ENCODE data around the gene WDR4.
"Not testable (repeated sequence)": the region's sequence is repeated elsewhere in the genome, so short reads cannot be mapped to it uniquely, and the experiment has no call there.

WDR4 gene

GRCh38 chr21:42875811-42876210 is 3.5 kb downstream of the WDR4 start:
- DNase-seq, result not testable (repeated sequence)

GRCh38 chr21:42873096-42873495 is 6.2 kb downstream of the WDR4 start:
- DNase-seq, result no peak

GRCh38 chr21:42868196-42868595 is 11.1 kb downstream of the WDR4 start:
- no peak for DNase-seq

GRCh38 chr21:42865776-42866160 is 13.6 kb downstream of the WDR4 start:
- DNase-seq, result peak; percentile 87

GRCh38 chr21:42864815-42865775 is 14.2 kb downstream of the WDR4 start:
- DNase-seq, result peak; percentile 94

GRCh38 chr21:42864286-42864685 is 15.1 kb downstream of the WDR4 start:
- DNase-seq, result no peak

- DNase-seq, result peak; percentile 61
These were observed 15.9 kb downstream of the WDR4 start for GRCh38 chr21:42863504-42863870.

- DNase-seq, result peak; percentile 68
These were observed 16.4 kb downstream of the WDR4 start for GRCh38 chr21:42862774-42863503.

GRCh38 chr21:42861848-42862400 is 17.4 kb downstream of the WDR4 start:
- no peak for DNase-seq

- no peak for DNase-seq
These were observed 18.0 kb downstream of the WDR4 start for GRCh38 chr21:42861311-42861847.

GRCh38 chr21:42860345-42860744 is 19.0 kb downstream of the WDR4 start:
- no peak for DNase-seq

- no peak for DNase-seq
These were observed 19.5 kb downstream of the WDR4 start for GRCh38 chr21:42859891-42860230.

GRCh38 chr21:42858957-42859890 is 20.1 kb downstream of the WDR4 start:
- DNase-seq, result no peak

GRCh38 chr21:42858185-42858847 is 21.0 kb downstream of the WDR4 start:
- DNase-seq, result no peak

- DNase-seq, result no peak
These were observed 22.1 kb downstream of the WDR4 start for GRCh38 chr21:42857216-42857615.

- DNase-seq, result no peak
These were observed 23.4 kb downstream of the WDR4 start for GRCh38 chr21:42855937-42856335.

- no peak for DNase-seq
These were observed 24.0 kb downstream of the WDR4 start for GRCh38 chr21:42855171-42855936.

- DNase-seq, result no peak
These were observed 24.9 kb downstream of the WDR4 start for GRCh38 chr21:42854246-42855010.

GRCh38 chr21:42853621-42854020 is 25.7 kb downstream of the WDR4 start:
- DNase-seq, result no peak

GRCh38 chr21:42852925-42853570 is 26.3 kb downstream of the WDR4 start:
- DNase-seq, result no peak

All from NCI-H69 (cell line).